HPDE6-E6E7 (cell line): ENCODE data around the gene ZBTB43.
"Not testable (repeated sequence)": the region's sequence is repeated elsewhere in the genome, so short reads cannot be mapped to it uniquely, and the experiment has no call there.

Source experiments
- DNase-seq: peaks from one replicate; pipeline ENCODE4 v3.0.0; 2011; ENCODE audit warnings: missing footprints; ENCODE audit errors: extremely low spot score

The ZBTB43 gene

GRCh38 chr9:126804696-126805553 is at the start of gene ZBTB43:
ZBTB43 (plus strand) TSS chr9:126805040; CDS start chr9:126832510, 27,470 bp downstream.
- DNase-seq = peak; percentile 97

GRCh38 chr9:126755317-126755875 is 49.4 kb upstream of the ZBTB43 start:
- DNase-seq = no peak

- DNase-seq = no peak
These were observed 48.6 kb upstream of the ZBTB43 start for GRCh38 chr9:126756238-126756637.

GRCh38 chr9:126756876-126757415 is 47.9 kb upstream of the ZBTB43 start:
- DNase-seq = no peak

GRCh38 chr9:126758916-126759585 is 45.8 kb upstream of the ZBTB43 start:
- no peak for DNase-seq

- no peak for DNase-seq
These were observed 43.6 kb upstream of the ZBTB43 start for GRCh38 chr9:126761274-126761673.

GRCh38 chr9:126763130-126763764 is 41.6 kb upstream of the ZBTB43 start:
- DNase-seq = no peak

- DNase-seq = no peak
These were observed 31.7 kb upstream of the ZBTB43 start for GRCh38 chr9:126773004-126773607.

GRCh38 chr9:126775926-126776325 is 28.9 kb upstream of the ZBTB43 start:
- DNase-seq = no peak

GRCh38 chr9:126777733-126778132 is 27.1 kb upstream of the ZBTB43 start:
- peak; percentile 49 for DNase-seq

- no peak for DNase-seq
These were observed 26.7 kb upstream of the ZBTB43 start for GRCh38 chr9:126778141-126778540.

GRCh38 chr9:126778696-126779095 is 26.1 kb upstream of the ZBTB43 start:
- DNase-seq = not testable (repeated sequence)

GRCh38 chr9:126781186-126782052 is 23.4 kb upstream of the ZBTB43 start:
- DNase-seq = peak; percentile 73

GRCh38 chr9:126782053-126782388 is 22.8 kb upstream of the ZBTB43 start:
- no peak for DNase-seq

- no peak for DNase-seq
These were observed 20.9 kb upstream of the ZBTB43 start for GRCh38 chr9:126783949-126784348.

GRCh38 chr9:126784401-126784800 is 20.4 kb upstream of the ZBTB43 start:
- no peak for DNase-seq

- DNase-seq = not testable (repeated sequence)
These were observed 20.0 kb upstream of the ZBTB43 start for GRCh38 chr9:126784841-126785240.

- no peak for DNase-seq
These were observed 16.8 kb upstream of the ZBTB43 start for GRCh38 chr9:126788046-126788445.

GRCh38 chr9:126788634-126789349 is 16.0 kb upstream of the ZBTB43 start:
- DNase-seq = peak; percentile 91

- no peak for DNase-seq
These were observed 14.3 kb upstream of the ZBTB43 start for GRCh38 chr9:126790561-126790960.
